Hematopoietic multipotent progenitor cell treated with erythropoietin and hydrocortisone succinate and interleukin-3 and kit ligand, for 15 days (in vitro differentiated cells): ENCODE data around the gene GNAT1.
"Not testable (repeated sequence)": the region's sequence is repeated elsewhere in the genome, so short reads cannot be mapped to it uniquely, and the experiment has no call there.

Experiments used
- DNase-seq: peaks from one replicate; pipeline ENCODE4 v3.0.0-alpha.2; 2015; ENCODE audit warnings: low spot score

GNAT1 gene

DNA sequence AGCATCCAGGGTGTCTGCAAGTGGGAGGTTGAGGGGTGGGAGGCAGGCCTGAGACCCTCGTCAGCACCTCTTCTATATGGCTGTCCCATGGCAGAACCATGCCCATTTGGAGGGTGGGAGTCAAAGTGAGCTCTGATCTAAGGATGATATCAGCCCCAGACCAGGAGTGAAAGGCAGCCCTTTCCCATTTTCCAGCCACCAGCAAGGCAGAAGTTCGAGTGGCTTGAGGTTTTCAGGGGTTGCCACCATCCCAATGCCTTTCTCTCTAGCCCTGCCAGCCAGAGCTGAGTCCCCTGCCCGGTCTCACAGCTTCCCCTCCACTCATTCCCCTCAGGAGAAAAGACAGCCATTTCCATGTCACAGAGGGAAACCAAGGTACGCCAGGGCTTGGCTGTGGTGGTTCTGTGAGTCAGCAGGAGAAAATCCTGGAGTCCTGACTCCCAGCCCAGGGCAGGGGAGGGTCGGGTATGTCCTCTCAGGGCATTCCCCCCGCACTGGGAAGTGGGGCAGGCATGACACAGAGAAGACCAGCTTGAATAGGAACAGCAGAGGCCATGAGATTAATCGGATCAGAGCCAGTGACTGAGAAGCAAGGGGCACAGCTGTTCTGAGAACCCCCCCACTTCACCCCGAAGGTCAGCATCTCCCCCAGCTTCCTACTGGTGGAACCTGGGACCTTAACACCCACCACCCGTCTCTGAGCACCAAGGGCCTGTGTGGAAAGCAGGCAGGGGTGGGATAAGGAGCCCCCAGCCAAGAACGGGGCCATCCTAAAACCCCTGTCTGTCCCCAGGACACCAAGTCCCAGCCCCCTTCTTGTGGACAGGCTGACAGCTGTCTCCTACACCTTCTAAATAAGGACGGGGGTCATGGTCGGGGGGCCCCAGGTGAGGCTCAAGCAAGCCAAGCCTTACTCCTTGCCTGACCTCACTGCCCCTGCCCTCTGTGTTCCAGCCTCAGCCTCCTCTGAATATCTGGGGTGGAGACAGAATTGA, 12.7 kb downstream of the GNAT1 start:
- DNase-seq = no peak

DNA sequence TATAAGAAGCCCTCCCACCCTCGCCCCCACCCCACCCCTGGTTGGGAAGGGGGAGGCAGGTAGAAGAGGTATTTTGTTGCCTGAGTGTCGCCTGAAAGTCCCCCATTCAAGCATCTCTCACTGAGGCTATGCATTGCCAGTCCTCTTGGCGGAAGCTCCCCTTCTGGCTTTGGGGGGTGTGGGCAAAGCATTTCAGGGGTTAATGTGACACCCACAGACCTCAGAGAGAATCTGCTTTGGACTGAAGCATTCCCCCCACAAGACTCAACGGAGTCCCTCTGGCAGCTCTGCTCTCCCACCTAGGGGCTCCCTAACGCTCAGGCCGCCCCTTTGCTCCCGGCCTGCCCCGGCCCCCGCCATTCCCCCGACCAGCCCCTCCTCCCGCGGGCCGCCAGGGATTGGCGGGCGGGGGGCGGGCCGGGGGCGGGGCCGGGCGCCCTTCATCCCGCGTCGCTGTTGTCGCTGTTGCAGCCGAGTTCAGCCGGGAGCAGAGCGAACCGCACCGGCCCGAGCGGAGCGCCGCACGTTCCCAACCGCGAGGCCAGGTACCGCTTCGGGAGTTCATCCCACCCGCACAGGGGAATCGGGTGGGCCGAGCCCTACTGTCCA, 13.5 kb downstream of the GNAT1 start, which contains the start of gene SLC38A3:
Gene SLC38A3, plus strand, starts transcription at position 468 of the 609 bp plus-strand sequence. CDS start 8,929 bp downstream, outside the sequence.
- no peak for DNase-seq

DNA sequence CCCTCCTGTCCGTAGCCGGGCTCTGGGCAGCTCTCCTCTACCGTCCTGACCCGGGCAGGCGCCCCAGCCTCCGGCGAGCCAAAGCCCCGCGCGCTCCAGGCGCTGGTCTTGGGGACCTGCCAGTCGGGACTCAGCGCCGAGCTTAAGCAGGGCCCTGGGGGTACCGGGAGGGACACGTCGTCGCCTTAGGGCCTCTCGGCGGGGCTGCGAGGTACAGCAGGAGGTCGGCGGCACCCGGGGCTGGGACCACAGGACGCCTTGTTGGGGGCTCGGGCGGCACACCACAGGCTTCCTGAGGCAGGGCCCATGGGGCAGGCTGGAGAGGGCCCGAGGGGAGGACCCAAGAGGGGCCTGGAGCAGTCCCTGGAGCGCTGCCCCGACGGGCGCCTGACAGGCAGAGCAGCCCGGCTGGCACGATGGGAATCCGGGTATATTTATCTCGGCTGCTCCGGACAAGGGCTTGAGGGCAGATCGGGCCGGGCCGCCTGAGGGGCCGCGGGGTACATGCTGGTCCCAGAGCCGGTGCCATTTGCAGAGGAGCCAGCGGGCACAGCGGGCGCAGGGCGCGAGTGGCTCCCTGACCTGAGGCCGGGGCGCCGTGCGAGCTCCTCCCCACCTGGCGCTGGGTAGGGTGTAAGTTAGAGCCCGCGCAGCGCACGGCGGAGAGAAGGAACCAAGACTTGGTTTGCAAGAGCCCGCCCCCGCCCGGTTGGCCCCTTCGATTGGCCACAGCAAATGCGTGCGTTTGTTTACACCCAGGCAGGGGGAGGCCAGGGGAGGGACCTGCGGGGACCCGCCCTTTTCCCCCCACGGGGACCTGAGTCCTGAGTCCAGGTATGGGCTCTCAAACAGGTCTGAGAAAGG, 14.2 kb downstream of the GNAT1 start:
- DNase-seq = no peak

DNA sequence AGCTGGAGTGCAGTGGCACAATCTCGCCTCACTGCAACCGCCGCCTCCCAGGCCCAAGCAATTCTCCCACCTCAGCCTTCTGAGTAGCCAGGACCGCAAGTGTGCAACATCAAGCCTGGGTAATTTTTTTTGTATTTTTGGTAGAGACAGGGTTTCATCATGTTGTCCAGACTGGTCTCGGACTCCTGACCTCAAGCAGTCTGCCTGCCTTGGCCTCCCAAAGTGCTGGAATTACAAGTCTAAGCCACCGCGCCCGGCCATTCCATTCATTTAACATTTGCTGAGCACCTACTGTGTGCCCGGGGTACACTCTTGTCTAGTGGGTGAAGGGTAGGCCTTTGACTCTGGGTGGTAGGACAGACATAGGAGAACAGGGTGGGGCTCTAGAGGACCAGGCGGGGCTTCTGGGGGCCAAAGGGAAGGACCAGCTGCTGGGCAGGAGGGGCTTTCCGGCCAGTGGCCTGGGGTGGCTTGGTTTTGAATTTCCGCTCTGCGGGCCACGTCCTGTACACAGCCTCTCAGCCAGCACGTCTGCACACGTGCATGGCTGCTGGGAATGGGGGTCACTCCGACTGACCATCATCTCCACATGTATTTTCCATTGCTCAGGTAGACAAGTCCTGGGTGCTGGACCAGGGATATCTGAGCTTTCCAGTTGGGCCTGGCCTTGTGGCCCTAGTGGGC, 16.1 kb downstream of the GNAT1 start:
- DNase-seq = no peak

DNA sequence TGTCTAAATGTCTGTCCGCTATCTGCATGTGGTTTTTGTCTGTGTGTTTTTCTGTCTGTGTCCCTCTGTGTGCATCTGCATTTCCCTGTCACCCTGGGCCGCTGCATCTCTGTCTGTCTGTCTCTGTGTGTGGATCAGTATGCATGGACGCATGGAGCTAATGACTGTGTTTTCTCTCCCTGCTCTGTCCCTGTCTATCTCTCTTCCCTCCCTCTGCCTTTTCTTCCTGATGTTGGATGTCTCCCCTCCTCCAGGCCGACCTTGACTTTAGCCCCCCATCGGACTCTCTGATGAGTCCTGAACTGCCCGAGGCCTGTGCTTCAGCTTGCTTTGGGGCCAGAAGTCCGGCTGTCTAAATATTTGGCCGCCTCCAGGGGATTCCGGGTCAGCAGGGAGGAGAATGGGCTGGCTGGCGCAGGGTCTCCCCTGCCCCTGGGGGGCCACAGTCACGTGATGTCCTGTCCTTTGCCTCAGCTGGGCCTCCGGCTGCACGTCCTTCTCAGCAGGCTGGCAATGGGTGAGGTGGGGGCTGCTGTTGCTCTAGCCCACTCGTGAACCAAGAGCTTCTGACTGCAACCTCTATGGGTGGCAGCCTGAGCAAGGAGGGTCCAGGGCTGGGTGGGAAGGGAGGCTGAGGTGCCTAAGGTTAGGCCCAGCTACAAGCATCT, 17.4 kb downstream of the GNAT1 start:
- DNase-seq = no peak

DNA sequence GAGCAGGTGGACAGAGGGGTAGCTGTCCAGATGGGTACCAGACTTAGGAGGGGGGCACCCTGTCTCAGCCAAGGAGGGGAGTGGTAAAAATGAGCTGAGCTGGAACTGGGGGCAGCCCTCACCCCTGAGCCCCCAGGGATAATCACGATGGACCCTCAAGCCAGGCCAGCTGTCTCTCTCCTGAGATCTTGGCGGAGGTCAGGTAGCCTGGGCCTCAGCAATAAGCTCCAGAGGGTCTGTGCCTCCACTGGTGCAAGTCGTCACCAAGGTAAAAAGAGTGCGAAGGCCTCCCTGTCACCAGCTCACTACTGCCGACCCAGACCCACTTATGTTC, 18.7 kb downstream of the GNAT1 start:
- DNase-seq = no peak

DNA sequence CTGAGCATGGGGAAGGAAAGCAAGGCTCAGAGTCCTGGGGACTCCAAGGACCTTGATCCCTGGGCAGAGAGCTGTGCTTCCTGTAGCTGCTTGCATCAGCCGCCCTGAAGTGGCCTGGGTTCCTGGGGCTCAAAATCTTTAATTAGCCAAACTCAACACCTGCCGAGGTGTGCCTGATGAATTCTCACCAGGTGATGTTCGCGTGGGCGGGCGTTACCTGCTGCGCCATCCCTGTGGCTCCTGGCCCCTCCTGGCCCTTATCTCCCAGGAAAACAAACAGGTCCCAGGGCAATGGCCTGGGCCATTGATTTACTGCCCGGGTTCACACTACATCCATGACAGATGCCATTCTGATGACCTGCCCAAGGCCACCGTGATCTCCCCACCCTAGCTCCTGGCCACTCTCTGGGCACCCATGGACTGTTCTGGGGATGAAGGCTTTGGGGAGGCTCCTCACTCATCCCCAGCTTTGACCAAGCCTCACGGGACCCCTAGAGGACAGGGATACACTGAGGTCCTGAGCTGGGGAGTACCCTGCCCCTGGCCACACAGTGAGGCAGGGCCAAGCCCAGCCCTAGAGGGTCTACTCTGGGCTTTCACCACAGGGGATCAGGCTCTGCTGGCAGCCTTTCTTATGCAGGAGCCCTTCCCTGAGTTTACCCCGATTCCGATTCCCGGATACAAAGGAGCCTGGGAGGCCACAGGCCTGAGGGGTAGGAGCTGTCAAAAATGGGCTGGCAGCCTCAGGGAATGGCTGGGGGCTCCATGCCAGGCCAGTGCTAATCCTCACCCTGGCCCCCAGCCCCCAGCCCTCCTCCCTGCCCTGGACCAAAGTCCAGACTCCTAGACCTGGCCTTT, 19.3 kb downstream of the GNAT1 start:
- no peak for DNase-seq

DNA sequence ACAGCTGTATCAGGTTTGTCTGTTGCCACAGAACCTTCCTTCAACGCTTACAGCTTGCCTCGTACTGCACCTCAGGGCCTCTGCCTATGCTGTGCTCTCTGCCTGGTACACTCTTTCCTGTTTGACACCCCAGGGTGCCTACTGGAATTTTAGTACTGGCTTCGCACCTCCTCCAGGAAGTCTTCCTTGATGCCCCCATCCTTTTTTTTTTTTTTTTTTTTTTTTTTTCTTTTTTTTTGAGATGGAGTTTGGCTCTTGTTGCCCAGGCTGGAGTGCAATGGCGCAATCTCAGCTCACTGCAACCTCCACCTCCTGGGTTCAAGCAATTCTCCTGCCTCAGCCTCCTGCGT, 19.9 kb downstream of the GNAT1 start:
- not testable (repeated sequence) for DNase-seq

DNA sequence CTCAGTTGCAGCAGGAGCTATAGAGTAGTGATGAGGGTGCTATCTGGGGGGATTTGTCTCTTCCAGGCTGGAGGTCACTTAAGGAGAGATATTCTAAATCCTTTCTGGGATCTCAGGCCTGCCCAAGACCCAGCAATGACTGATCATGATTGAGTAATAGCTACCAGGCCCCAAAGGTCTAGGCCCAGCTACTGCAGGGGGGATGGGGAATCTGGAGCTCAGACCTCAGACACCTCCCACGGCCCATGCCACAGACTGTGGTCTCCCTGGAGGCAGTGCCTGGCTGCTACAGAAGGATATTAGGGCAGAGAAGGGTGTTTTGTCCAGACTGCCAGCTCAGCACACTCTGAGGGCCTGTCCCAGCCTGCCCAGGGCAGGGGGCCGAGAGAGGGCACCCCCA, 20.5 kb downstream of the GNAT1 start:
- no peak for DNase-seq

DNA sequence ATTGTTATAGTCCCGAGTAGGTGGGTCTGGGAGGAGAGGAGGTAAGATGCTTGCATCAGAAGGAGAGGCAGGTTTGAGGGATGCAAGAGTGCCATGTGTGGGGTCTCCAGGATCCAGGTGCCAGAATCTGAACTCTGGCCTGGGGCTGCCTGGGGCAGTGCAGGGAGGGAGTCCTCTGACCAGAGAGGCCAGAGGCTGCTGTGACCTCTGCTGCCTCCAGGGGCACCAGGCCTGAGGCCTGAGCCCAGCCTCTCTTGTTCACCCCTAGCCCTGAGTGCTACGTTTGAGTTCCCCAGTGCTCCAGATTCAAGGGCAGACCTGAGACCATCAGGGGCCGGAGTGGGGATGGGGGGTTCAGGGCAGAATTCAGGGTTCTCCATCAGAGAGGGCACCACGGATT, 21.1 kb downstream of the GNAT1 start:
- DNase-seq = no peak

DNA sequence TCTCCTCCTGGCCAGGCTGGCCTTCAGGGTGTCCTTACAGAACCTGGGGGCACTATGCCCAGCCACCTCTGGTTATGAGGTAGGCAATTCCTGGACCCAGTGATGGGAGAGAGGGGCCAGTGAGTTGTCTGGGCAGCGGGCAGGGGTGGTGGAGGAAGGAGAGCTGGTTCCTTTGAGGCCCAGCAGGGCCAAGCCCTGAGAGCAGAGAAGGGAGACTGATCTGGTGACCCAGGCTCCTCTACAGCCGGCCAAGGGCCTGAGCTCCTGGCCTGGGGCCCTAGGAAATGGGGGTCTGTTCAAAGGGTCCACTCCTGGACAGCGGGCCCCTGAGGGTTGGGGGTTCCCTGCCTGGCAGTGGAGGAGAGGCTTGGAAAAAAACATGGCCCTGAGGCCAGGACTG, 21.6 kb downstream of the GNAT1 start:
- DNase-seq = no peak

DNA sequence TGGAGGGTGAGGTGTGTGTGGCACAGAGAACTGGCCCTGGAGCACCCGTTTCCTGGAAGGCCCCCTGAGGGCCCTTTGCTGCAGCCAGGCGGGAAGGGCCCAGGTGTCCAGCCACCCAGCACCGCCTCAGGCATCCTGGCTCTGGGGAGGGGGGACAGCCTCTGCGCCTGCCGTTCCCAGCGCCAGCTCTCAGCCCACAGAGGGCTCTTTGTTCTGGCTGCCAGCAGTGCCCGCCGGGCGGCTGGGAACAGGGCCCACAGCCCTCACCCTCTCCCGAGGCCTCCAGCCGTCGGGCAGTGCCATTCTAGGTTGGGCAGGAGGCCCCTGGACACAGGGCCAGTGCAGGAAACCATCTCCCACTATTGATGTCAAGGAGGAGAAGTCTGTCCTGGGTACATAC, 22.0 kb downstream of the GNAT1 start:
- DNase-seq = no peak

DNA sequence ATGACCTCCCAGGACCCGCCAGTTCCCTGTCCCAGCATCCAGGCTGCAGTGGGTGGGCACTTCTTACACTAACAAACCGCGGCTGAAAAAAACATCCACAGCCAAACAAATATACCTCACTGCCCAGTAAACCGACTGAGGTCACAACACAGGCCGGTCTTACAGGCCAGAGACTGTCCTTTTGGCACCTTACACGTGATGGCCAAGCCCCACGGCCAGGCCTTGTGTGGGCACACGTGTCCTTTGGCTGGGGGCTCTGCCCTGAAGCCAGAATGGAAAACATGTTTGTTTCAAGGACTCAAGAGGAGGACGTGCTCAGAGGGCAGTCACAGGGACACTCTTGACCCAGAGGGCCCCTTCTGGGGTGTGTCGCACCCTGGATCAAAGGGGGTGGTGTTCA, 23.4 kb downstream of the GNAT1 start:
- no peak for DNase-seq

DNA sequence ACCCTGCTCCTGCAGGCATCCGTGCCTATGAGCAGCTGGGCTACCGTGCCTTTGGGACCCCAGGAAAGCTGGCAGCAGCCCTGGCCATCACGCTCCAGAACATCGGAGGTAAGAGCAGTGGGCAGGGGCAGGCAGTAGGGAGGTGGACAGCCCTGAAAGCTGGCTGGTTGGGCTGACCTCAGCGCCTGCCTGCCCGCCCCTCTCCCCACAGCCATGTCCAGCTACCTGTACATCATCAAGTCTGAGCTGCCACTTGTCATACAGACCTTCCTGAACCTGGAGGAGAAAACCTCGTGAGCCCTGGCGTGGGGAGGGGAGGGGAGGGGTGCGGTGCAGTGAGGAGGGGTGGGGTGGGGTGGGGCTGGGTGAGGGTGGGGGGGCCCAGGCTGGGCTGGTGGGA, 24.1 kb downstream of the GNAT1 start:
- no peak for DNase-seq

DNA sequence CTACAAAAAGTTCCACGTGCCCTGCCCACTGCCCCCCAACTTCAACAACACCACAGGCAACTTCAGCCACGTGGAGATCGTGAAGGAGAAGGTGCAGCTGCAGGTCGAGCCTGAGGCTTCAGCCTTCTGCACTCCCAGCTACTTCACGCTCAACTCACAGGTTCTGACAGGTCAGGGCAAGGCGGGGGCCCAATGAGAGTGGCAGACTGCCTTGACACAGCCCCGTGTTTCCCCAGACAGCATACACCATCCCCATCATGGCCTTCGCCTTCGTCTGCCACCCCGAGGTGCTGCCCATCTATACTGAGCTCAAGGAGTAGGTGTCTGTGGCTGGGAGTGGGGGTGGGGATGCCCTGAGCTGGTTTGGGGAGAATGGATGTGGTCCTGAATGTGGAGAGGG, 26.3 kb downstream of the GNAT1 start:
- no peak for DNase-seq

DNA sequence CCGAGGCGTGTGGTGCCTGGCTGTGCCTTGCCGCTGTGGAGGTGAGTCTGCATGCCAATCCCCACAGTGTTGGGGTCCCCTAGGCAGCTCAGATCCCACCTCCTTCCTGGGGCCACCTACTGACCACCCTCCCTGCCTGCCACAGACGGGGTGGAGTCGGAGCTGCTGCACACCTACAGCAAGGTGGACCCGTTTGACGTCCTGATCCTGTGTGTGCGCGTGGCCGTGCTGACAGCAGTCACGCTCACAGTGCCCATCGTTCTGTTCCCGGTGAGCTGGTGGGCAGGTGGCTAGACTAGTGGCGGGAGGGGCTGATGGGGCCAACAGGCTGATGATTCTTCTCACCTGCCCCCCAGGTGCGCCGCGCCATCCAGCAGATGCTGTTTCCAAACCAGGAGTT, 27.0 kb downstream of the GNAT1 start:
- no peak for DNase-seq

DNA sequence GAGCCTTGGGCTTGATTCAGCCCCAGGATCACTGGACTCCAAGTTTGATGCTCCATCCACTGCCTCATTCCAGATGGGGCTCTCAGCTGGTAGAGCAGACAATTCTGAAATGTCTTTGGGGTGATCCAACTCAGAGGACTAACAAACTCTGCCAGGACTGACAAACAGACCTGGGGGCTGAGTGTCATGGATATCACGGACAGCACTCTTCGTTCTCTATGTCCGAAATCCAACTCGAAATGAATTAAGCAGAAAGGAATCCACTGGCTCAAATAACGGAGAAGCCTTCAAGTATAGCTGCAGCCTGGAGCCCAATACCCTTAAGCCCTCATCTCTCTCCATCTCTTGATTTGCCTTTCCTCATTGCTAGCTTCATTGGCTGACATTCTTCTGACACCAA, 27.9 kb downstream of the GNAT1 start:
- DNase-seq = no peak

DNA sequence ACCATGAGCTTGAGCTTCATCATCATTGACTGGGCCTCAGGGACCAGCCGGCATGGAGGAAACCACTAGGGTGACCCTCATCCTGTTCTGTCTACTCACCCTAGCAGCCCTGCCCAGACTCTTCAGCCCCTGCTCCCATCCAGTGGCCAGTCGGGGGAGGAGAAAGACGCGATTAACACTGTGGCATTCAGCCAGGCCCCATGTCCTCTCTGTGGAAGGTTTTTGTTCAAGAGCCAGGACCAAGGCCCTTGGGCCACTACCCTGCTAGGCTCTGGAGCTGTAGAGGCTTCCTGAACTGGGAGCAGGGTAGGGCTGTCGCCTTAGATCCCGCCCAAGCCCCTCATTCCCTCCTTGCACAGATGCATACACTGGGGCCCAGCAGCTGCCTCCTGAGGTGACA, 28.7 kb downstream of the GNAT1 start:
- DNase-seq = no peak

DNA sequence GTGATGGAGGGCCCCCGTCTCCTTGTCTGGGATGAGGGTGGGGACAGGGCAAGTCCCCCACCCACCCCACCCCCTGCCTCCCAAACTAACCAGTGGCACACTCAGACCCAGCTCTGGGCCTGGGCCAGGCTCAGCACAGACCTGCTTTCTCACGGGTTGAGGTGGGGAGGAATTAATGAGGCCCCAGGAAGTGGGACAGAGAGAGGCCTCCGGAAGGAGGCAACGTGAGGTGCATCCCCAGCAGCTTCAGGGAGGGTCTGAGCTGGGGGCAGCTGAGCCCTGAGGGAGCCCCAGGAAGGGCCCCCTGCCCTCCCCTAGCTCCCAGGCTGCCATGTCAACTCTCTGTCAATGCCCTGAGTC, 29.6 kb downstream of the GNAT1 start:
- no peak for DNase-seq

DNA sequence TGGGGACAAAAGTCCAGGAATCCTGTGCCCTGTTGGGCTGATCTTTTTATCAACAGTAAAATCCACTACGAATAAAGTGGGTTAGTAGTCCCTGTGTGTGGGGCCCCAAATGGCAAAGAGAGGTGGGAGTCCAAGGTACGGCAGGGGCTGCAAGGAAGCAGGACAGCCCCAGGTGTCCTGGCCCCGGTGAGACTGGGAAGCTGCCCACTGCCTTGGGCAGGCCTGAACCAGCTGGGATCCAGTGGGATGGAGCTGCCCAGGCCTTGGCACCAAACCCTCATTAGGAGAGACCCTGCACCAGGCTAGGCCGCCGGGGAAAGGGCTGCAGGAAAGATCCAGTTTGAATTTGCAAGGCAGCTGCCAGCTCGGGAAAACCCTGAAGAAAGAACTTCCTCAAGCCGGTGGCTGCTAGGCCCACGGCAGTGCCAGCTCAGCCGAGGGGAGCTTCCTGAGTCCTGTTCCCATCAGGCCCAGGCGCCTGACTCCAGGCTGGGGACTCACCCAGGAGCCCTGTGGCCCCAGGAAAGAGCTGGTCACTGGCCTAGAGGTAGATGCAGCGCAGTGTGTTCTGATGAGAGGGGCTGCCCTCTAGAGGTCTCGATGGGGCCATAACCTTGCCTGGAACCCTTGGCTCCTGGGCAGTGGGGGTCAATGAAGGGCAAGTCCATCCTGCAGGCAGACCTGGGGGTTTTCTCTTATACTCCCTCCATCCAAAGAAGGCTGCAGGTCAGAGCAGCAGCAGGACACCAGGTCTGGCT, 30.2 kb downstream of the GNAT1 start:
- no peak for DNase-seq
